ENCODE measurements around the gene FXYD3. TPM values are rescaled to one million over a fixed set of nuclear protein-coding genes. Genes with fewer than 3 reads are reported as not detected.
A peak's percentile ranks its signal among the peaks of the same experiment; 100 is the strongest.
"Not testable (repeated sequence)": the region's sequence is repeated elsewhere in the genome, so short reads cannot be mapped to it uniquely, and the experiment has no call there.

Gene FXYD3
- total RNA-seq, 3 donors from 2014 or later = 1,086 to 3,973 (median 3,185) TPM

GRCh38 chr19:35098413-35099049, 17.1 kb upstream of the FXYD3 start:
- Histone ChIP-seq H3K4me3 (no peak overlapping the region), H3K4me1 (ENCODE audit: low read depth) (no peaks in the 10 kb centered on the region), H3K9me3 (no peaks in the 10 kb centered on the region), H3K36me3 (ENCODE audit: low read depth) (no peaks in the 10 kb centered on the region)
- DNase-seq (no peak), ATAC-seq (peak; percentile 24)
- no peak for TF ChIP-seq CTCF (IDR thresholded peaks at IDR 0.05)
- intact Hi-C loops (cut with DNase I, micrococcal nuclease) = no loop called here

GRCh38 chr19:35099155-35099896, 16.3 kb upstream of the FXYD3 start:
- ATAC-seq = no peak
- no peak for TF ChIP-seq CTCF (IDR thresholded peaks at IDR 0.05)

GRCh38 chr19:35099897-35100275, 15.7 kb upstream of the FXYD3 start:
- Histone ChIP-seq H3K36me3 (ENCODE audit: low read depth) (no peaks in the 10 kb centered on the region), H3K9me3 (no peaks in the 10 kb centered on the region), H3K4me1 (ENCODE audit: low read depth) (no peaks in the 10 kb centered on the region), H3K4me3 (no peak overlapping the region)
- intact Hi-C loops (cut with DNase I, micrococcal nuclease) = no loop called here
- ATAC-seq (no peak), DNase-seq (no peak)
- TF ChIP-seq CTCF (IDR thresholded peaks at IDR 0.05) = no peak

More at GRCh38 chr19:35099155-35099896, 16.3 kb upstream of the FXYD3 start:
- H3K4me3 ChIP-seq = no peak overlapping the region
- no peaks in the 10 kb centered on the region for H3K9me3 ChIP-seq
- intact Hi-C loops (cut with DNase I, micrococcal nuclease) = no loop called here
- no peaks in the 10 kb centered on the region for H3K36me3 ChIP-seq (ENCODE audit: low read depth)
- no peaks in the 10 kb centered on the region for H3K4me1 ChIP-seq (ENCODE audit: low read depth)
- DNase-seq = no peak

GRCh38 chr19:35100588-35101533, 14.8 kb upstream of the FXYD3 start:
- Histone ChIP-seq H3K9me3 (no peaks in the 10 kb centered on the region), H3K4me3 (no peak overlapping the region), H3K4me1 (ENCODE audit: low read depth) (no peaks in the 10 kb centered on the region), H3K36me3 (ENCODE audit: low read depth) (no peaks in the 10 kb centered on the region)
- no peak for ATAC-seq
- intact Hi-C loops (cut with DNase I, micrococcal nuclease) = no loop called here
- no peak for TF ChIP-seq CTCF (IDR thresholded peaks at IDR 0.05)
- DNase-seq = no peak

- H3K4me3 ChIP-seq; DNase-seq; H3K36me3 ChIP-seq (ENCODE audit: low read depth); H3K9me3 ChIP-seq; intact Hi-C loops (cut with DNase I, micrococcal nuclease); H3K4me1 ChIP-seq (ENCODE audit: low read depth); ATAC-seq: not testable (repeated sequence)
These were observed 13.7 kb upstream of the FXYD3 start for GRCh38 chr19:35101949-35102348.

GRCh38 chr19:35103614-35104013, 12.0 kb upstream of the FXYD3 start:
- H3K9me3 ChIP-seq; H3K4me1 ChIP-seq (ENCODE audit: low read depth); H3K4me3 ChIP-seq; intact Hi-C loops (cut with DNase I, micrococcal nuclease); DNase-seq; H3K36me3 ChIP-seq (ENCODE audit: low read depth); ATAC-seq: not testable (repeated sequence)

Data from mucosa of descending colon (tissue), 3 donors.